ENCODE measurements around the gene CLDND2. TPM values are rescaled to one million over a fixed set of nuclear protein-coding genes. Genes with fewer than 3 reads are reported as not detected.

The CLDND2 gene
- total and polyA plus RNA-seq, 2 of the 4 experiments (the other 2 are of a cell fraction): not detected

DNA sequence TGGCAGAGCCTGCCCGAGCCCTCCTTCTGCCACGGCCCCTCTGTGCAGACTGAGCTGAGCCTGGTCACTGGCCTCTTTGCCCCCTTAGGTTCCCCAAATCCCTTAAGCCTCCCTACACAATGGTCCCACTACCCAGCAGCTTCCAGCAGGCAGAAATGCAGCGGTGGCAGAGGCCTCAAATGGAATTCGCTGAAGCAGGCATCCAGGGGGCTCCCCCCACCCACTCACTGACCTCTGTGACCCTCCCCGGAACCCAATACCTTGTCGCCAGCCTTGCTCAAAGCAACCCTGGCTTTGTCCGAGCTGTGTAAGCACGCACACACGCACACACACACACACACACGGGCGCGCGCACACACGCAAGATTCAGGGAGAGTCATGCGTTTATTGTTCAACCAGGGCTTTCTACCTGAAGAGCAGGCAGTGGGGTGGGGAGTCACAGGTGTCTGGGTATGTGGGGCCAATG lies 19.2 kb upstream of the CLDND2 start, which contains the start of gene LIM2:
Gene LIM2 (minus strand): TSS at position 51 of the 466 bp plus-strand sequence. CDS start 531 bp downstream, outside the sequence.
- Histone ChIP-seq H2BK120ac (ENCODE audit: low read depth, low read length) (no peak within 1 kb of the TSS), H3K56ac (ENCODE audit: extremely low read depth, insufficient read depth, low read length) (no peak within 1 kb of the TSS), H2BK15ac (ENCODE audit: low read depth, low read length) (no peak within 1 kb of the TSS), H2AFZ (replicated peaks; ENCODE audit: low read length, poor library complexity) (no peak within 1 kb of the TSS), H3K4me3 (ENCODE audit: insufficient read depth, low read depth, low read length) (no peak within 1 kb of the TSS), H3K9me1 (ENCODE audit: insufficient read depth, low read length) (no peaks in the 10 kb centered on the region), H3K4ac (ENCODE audit: low read depth, low read length) (no peak within 1 kb of the TSS), H4K5ac (ENCODE audit: low read depth, low read length) (no peak within 1 kb of the TSS), H4K20me1 (ENCODE audit: insufficient read depth, low read length) (no peaks in the 10 kb centered on the region), H2AK5ac (ENCODE audit: low read depth, low read length) (no peak within 1 kb of the TSS), H3K14ac (replicated peaks; ENCODE audit: low read depth, low read length) (no peak within 1 kb of the TSS), H3K27me3 (ENCODE audit: control insufficient read depth, insufficient read depth, low read length) (peaks cover 2% of the 10 kb centered on the region; the same call in 1 of the 2 replicates), H3K23ac (ENCODE audit: low read depth, low read length) (no peak within 1 kb of the TSS), H3K9ac (ENCODE audit: low read depth, low read length) (no peak within 1 kb of the TSS), H2AK9ac (replicated peaks; ENCODE audit: low read depth, low read length, poor library complexity) (no peak within 1 kb of the TSS), H3K4me1 (ENCODE audit: control insufficient read depth, insufficient read depth, low read length) (no peaks in the 10 kb centered on the region), H4K91ac (ENCODE audit: insufficient read depth, low read depth, low read length) (no peak within 1 kb of the TSS), H3K36me3 (ENCODE audit: control insufficient read depth, insufficient read depth, low read length) (no peaks in the 10 kb centered on the region), H3K18ac (ENCODE audit: low read depth, low read length) (no peak within 1 kb of the TSS), H2BK20ac (ENCODE audit: low read depth, low read length) (no peak within 1 kb of the TSS), H3K27ac (ENCODE audit: insufficient read depth, low read length) (no peak within 1 kb of the TSS), H3K79me1 (ENCODE audit: low read depth in 1 of 2, low read length in 2 of 2) (no peaks in the 10 kb centered on the region), H4K8ac (ENCODE audit: low read depth in 2 of 2, low read length in 2 of 2) (no peak within 1 kb of the TSS), H3K9me3 (ENCODE audit: control insufficient read depth, insufficient read depth, low read length) (no peaks in the 10 kb centered on the region), H2BK5ac (ENCODE audit: low read depth, low read length, poor library complexity, severe bottlenecking) (no peak within 1 kb of the TSS), H3K4me2 (ENCODE audit: low read depth, low read length) (no peak within 1 kb of the TSS)
- ChIA-PET CTCF (no interaction called here), POLR2A (ENCODE audit: unreplicated experiment) (no interaction called here)
- ATAC-seq (ENCODE audit: low read depth) (no peak), DNase-seq (no peak)
- intact Hi-C loops (cut with micrococcal nuclease): no loop called here
- WGBS, 2 experiments (ENCODE audit: extremely low coverage in 2 of 2, insufficient read length in 1 of 2): 73% methylated on average over 5 of the region's 15 CpGs; no CpG with 5 or more reads in 1 of the 2 experiments
- dilution Hi-C loops (cut with HindIII; ENCODE audit: low sequenced_read_pairs, unreplicated experiment): no loop called here
- TF ChIP-seq RCOR1 (IDR thresholded peaks at IDR 0.05; ENCODE audit: insufficient replicate concordance, low read length) (no peak), CHD1 (IDR thresholded peaks at IDR 0.05; ENCODE audit: low read depth, low read length) (no peak), MAZ (IDR thresholded peaks at IDR 0.05; ENCODE audit: borderline replicate concordance, low read depth, low read length) (no peak), MXI1 (IDR thresholded peaks at IDR 0.05; ENCODE audit: borderline replicate concordance, low read depth, low read length) (no peak), POLR2A (IDR thresholded peaks at IDR 0.05; ENCODE audit: low read depth, low read length) (no peak), NFE2L2 (IDR thresholded peaks at IDR 0.05; ENCODE audit: low read depth, low read length) (no peak), SMC3 (IDR thresholded peaks at IDR 0.05; ENCODE audit: low read depth, low read length) (no peak), CEBPB (IDR thresholded peaks at IDR 0.05; ENCODE audit: low read depth, low read length) (no peak), MAFK (IDR thresholded peaks at IDR 0.05; ENCODE audit: low read depth, low read length) (no peak), BHLHE40 (IDR thresholded peaks at IDR 0.05; ENCODE audit: low read depth, low read length) (no peak), RAD21 (IDR thresholded peaks at IDR 0.05; ENCODE audit: low read length) (no peak), FOS (IDR thresholded peaks at IDR 0.05; ENCODE audit: low read depth, low read length) (no peak), RFX5 (IDR thresholded peaks at IDR 0.05; ENCODE audit: low read depth, low read length) (no peak)
- TF ChIP-seq, protein P1, sequence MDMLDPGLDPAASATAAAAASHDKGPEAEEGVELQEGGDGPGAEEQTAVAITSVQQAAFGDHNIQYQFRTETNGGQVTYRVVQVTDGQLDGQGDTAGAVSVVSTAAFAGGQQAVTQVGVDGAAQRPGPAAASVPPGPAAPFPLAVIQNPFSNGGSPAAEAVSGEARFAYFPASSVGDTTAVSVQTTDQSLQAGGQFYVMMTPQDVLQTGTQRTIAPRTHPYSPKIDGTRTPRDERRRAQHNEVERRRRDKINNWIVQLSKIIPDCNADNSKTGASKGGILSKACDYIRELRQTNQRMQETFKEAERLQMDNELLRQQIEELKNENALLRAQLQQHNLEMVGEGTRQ (IDR thresholded peaks at IDR 0.05; ENCODE audit: low read depth, low read length): no peak
- TF ChIP-seq, protein P2, sequence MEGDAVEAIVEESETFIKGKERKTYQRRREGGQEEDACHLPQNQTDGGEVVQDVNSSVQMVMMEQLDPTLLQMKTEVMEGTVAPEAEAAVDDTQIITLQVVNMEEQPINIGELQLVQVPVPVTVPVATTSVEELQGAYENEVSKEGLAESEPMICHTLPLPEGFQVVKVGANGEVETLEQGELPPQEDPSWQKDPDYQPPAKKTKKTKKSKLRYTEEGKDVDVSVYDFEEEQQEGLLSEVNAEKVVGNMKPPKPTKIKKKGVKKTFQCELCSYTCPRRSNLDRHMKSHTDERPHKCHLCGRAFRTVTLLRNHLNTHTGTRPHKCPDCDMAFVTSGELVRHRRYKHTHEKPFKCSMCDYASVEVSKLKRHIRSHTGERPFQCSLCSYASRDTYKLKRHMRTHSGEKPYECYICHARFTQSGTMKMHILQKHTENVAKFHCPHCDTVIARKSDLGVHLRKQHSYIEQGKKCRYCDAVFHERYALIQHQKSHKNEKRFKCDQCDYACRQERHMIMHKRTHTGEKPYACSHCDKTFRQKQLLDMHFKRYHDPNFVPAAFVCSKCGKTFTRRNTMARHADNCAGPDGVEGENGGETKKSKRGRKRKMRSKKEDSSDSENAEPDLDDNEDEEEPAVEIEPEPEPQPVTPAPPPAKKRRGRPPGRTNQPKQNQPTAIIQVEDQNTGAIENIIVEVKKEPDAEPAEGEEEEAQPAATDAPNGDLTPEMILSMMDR (conservative IDR thresholded peaks at IDR 0.05; ENCODE audit: low read depth, low read length): no peak
- TF ChIP-seq, protein P3, sequence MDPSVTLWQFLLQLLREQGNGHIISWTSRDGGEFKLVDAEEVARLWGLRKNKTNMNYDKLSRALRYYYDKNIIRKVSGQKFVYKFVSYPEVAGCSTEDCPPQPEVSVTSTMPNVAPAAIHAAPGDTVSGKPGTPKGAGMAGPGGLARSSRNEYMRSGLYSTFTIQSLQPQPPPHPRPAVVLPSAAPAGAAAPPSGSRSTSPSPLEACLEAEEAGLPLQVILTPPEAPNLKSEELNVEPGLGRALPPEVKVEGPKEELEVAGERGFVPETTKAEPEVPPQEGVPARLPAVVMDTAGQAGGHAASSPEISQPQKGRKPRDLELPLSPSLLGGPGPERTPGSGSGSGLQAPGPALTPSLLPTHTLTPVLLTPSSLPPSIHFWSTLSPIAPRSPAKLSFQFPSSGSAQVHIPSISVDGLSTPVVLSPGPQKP (IDR thresholded peaks at IDR 0.05; ENCODE audit: borderline replicate concordance, low read depth, low read length): no peak
- in situ Hi-C loops (cut with MboI; ENCODE audit: low sequenced_read_pairs): no loop called here
- BruUV-seq (replicated peaks): no TSS peak
